ENCODE measurements around the gene SLC6A6.

GRCh38 chr3:14372587-14372986, 29.8 kb upstream of the SLC6A6 start:
- no peak for TF ChIP-seq ZNF274 (IDR thresholded peaks at IDR 0.05; ENCODE audit: low read depth, low read length)
- no peak for TF ChIP-seq SUZ12 (IDR thresholded peaks at IDR 0.05; ENCODE audit: extremely low read depth, insufficient read depth, insufficient read length)
